Endothelial cell of umbilical vein (primary cell): ENCODE results near the gene CXXC5. TPM values are rescaled to one million over a fixed set of nuclear protein-coding genes. Genes with fewer than 3 reads are reported as not detected.

Experiments used
- BruUV-seq: library from RNA; stranded (reverse); fragments of 400-500 nt; replicated peaks from 2 replicates; lab custom pipeline; 2021; lab: Mats Ljungman, UMichigan
- CTCF ChIA-PET: fragments of 300-600, 350-600 bp; sonication (Branson Sonifier 250); formaldehyde crosslinking; loops from one replicate; lab custom pipeline; 2021; ENCODE audit warnings: antibody characterized with exemption, inconsistent platforms; lab: Charles Lee
- POLR2A ChIA-PET: fragments of 300-600, 350-600 bp; sonication (Branson Sonifier 250); formaldehyde crosslinking; loops from one replicate; lab custom pipeline; 2021; ENCODE audit warnings: antibody characterized with exemption, inconsistent platforms; lab: Charles Lee
- DNase-seq: peaks from one replicate; pipeline ENCODE4 v3.0.0-alpha.2; 2011; ENCODE audit warnings: low read depth, low spot score
- FAIRE-seq: peaks from 2 replicates; lab custom pipeline; 2011; peaks lifted over from hg19 to GRCh38; lab: Jason Lieb, UNC
- H2AFZ ChIP-seq: 2 replicates; pipeline ENCODE4 v1.6.0; 2012; ENCODE audit warnings: low read depth, low read length, control low read depth, inconsistent platforms
- H3K27ac ChIP-seq: 2 replicates; pipeline ENCODE4 v1.5.1; 2011; ENCODE audit warnings: low read depth, mild to moderate bottlenecking, control low read depth, low read length, moderate library complexity; ENCODE audit not compliant: insufficient read depth
- H3K27me3 ChIP-seq, 2 experiments: 2 replicates each; pipeline versions ENCODE4 v1.6.0 to v1.6.1; 2011; ENCODE audit warnings: low read length in 2 of 2, mixed read lengths in 1 of 2; ENCODE audit not compliant: control insufficient read depth in 2 of 2, insufficient read depth in 2 of 2
- H3K36me3 ChIP-seq, 2 experiments: 2 replicates in 1 of 2; 3 replicates in 1 of 2; pipeline ENCODE4 v1.5.1; 2011; ENCODE audit warnings: low read length in 2 of 2, mild to moderate bottlenecking in 1 of 2, moderate library complexity in 1 of 2; ENCODE audit not compliant: control insufficient read depth in 2 of 2, insufficient read depth in 2 of 2; ENCODE audit errors: extremely low read depth in 1 of 2
- H3K4me1 ChIP-seq: 3 replicates; pipeline ENCODE4 v1.5.1; 2011; ENCODE audit warnings: mild to moderate bottlenecking, low read length; ENCODE audit not compliant: control insufficient read depth, insufficient read depth; ENCODE audit errors: extremely low read depth
- H3K4me2 ChIP-seq: 2 replicates; pipeline ENCODE4 v1.6.1; 2011; ENCODE audit warnings: low read length, control low read depth, mixed read lengths; ENCODE audit not compliant: insufficient read depth
- H3K4me3 ChIP-seq, 3 experiments: fragments of 200-600 bp in 1 of 3; sonication (generic), shearing (Covaris generic) in 1 of 3; replicated peaks in 1 of 3; 2 replicates each; pipeline ENCODE4 v1.5.1; 2011 to 2016; ENCODE audit warnings: control low read depth in 3 of 3, low read length in 3 of 3, mild to moderate bottlenecking in 2 of 3, inconsistent platforms in 1 of 3, low read depth in 1 of 3, moderate library complexity in 1 of 3; ENCODE audit not compliant: insufficient read depth in 1 of 3
- H3K79me2 ChIP-seq: 2 replicates; pipeline ENCODE4 v1.6.0; 2012; ENCODE audit warnings: low read length, inconsistent platforms; ENCODE audit not compliant: control insufficient read depth, insufficient read depth
- H3K9ac ChIP-seq: replicated peaks from 2 replicates; pipeline ENCODE3; 2011; ENCODE audit warnings: low read length, control low read depth; ENCODE audit not compliant: insufficient read depth; ENCODE audit errors: extremely low read depth
- H3K9me1 ChIP-seq: replicated peaks from 3 replicates; pipeline ENCODE4 v1.6.0; 2011; ENCODE audit warnings: mild to moderate bottlenecking, low read length; ENCODE audit not compliant: control insufficient read depth, insufficient read depth; ENCODE audit errors: extremely low read depth
- H3K9me3 ChIP-seq: replicated peaks from 2 replicates; pipeline ENCODE4 v1.5.1; 2012; ENCODE audit warnings: low read length, inconsistent platforms; ENCODE audit not compliant: control insufficient read depth, insufficient read depth
- H4K20me1 ChIP-seq: replicated peaks from 2 replicates; pipeline ENCODE3; 2011; ENCODE audit warnings: mild to moderate bottlenecking, low read length; ENCODE audit not compliant: control insufficient read depth, insufficient read depth; ENCODE audit errors: extremely low read depth
- CTCF ChIP-seq, 2 donors: IDR thresholded peaks; 1 replicate in 1 of 2; 2 replicates in 1 of 2; pipeline ENCODE4 v1.5.1; 2011; ENCODE audit warnings: low read length in 2 of 2, mild to moderate bottlenecking in 2 of 2, moderate library complexity in 2 of 2, control low read depth in 1 of 2, inconsistent platforms in 1 of 2, low read depth in 1 of 2; ENCODE audit not compliant: insufficient read depth in 1 of 2; ENCODE audit errors: extremely low read depth in 1 of 2
- FOS ChIP-seq: IDR thresholded peaks from 2 replicates; pipeline ENCODE4 v1.6.1; 2011; ENCODE audit warnings: mild to moderate bottlenecking, low read length, moderate library complexity, borderline replicate concordance; ENCODE audit not compliant: insufficient read depth
- GATA2 ChIP-seq: IDR thresholded peaks from 2 replicates; pipeline ENCODE4 v1.7.0; 2011; ENCODE audit warnings: low read depth, mild to moderate bottlenecking, moderate library complexity, mixed read lengths, low read length; ENCODE audit not compliant: insufficient read length, insufficient read depth
- MAX ChIP-seq: IDR thresholded peaks from 2 replicates; pipeline ENCODE4 v1.6.1; 2011; ENCODE audit not compliant: insufficient read depth, insufficient read length
- MYC ChIP-seq: IDR thresholded peaks from one replicate; pipeline ENCODE4 v1.6.1; 2011; ENCODE audit warnings: mild to moderate bottlenecking, low read depth, low read length
- dilution Hi-C: fragments of 300-500 bp; cut with MboI; formaldehyde crosslinking; loops from one replicate; pipeline ENCODE4 v1.15.0; 2019; ENCODE audit warnings: low sequenced_read_pairs; ENCODE audit not compliant: extremely low pct_ligation_motif_present
- intact Hi-C: fragments of 100-400 bp; cut with micrococcal nuclease; formaldehyde crosslinking; loops from one replicate; pipeline ENCODE4 v1.10.0; 2022
- polyA plus RNA-seq, 4 experiments: library from polyadenylated mRNA; depleted of rRNA in 3 of 4; stranded (reverse) in 3 of 4; unstranded in 1 of 4; fragments of >200 nt; gene quantifications; 2 replicates each; pipeline versions ENCODE4 v1.2.1 to v1.2.3, GENCODE V29; 2011 to 2012; ENCODE audit warnings: missing spikeins in 1 of 4
- total RNA-seq: library from RNA; stranded (reverse); gene quantifications from 2 replicates; pipeline ENCODE4 v1.2.3, GENCODE V29; 2021

Gene CXXC5
- total and polyA plus RNA-seq, 2 donors (not counting 3 experiments of a cell fraction or from before 2014, with no cell fraction given): 2.7 to 5.5 TPM

- H3K36me3 ChIP-seq: no peaks in the 10 kb centered on the region
- H3K27ac ChIP-seq: no peak overlapping the region
- dilution Hi-C loops: no loop called here
- no peaks in the 10 kb centered on the region for H3K79me2 ChIP-seq
- FAIRE-seq: no peak
- no peak overlapping the region for H2AFZ ChIP-seq
- H3K9ac ChIP-seq: no peak overlapping the region
- no peaks in the 10 kb centered on the region for H3K9me1 ChIP-seq
- no peaks in the 10 kb centered on the region for H3K9me3 ChIP-seq
- BruUV-seq: no TSS peak
- no peaks in the 10 kb centered on the region for H3K27me3 ChIP-seq
- ChIA-PET POLR2A (no interaction called here), CTCF (interaction anchor here (1.6 to 10.3 kb wide), 5 partner anchors 11 to 128 kb away, joined by 6 to 240 read pairs (median 29); partner anchors contain the start of gene CXXC5)
- no peak for DNase-seq
- H3K4me3 ChIP-seq: no peak overlapping the region
- TF ChIP-seq CTCF (IDR thresholded peaks at IDR 0.05; ENCODE audit: extremely low read depth in 1 of 2, insufficient read depth in 1 of 2, low read depth in 1 of 2, low read length in 2 of 2) (no peak), MYC (no peak), MAX (no peak), GATA2 (no peak), FOS (no peak)
- intact Hi-C loops: no loop called here
- peaks cover 22% of the 10 kb centered on the region for H3K4me1 ChIP-seq
- peaks cover 2% of the 10 kb centered on the region for H4K20me1 ChIP-seq
- no peak overlapping the region for H3K4me2 ChIP-seq
Observed at GRCh38 chr5:139638736-139639618, 9.2 kb upstream of the CXXC5 start.
